Thoracic aorta (tissue), 2 donors: ENCODE results near the gene PTPRN2. TPM values are rescaled to one million over a fixed set of nuclear protein-coding genes. Genes with fewer than 3 reads are reported as not detected.
"Not testable (repeated sequence)": the region's sequence is repeated elsewhere in the genome, so short reads cannot be mapped to it uniquely, and the experiment has no call there.

Experiments
- ATAC-seq: fragments of 150-250 bp; one replicate; pipeline ENCODE4 v1.8.0; 2017; ENCODE audit warnings: low read depth; ENCODE audit not compliant: insufficient number of reproducible peaks, low FRiP score
- DNase-seq: peaks from one replicate; pipeline ENCODE4 v3.0.0-alpha.2; 2020; ENCODE audit warnings: low spot score
- H3K27ac ChIP-seq, 2 donors: fragments of 200-600 bp; sonication (generic); 1 replicate in 1 of 2; 2 replicates in 1 of 2; pipeline ENCODE4 v1.5.1; 2016; ENCODE audit warnings: mild to moderate bottlenecking in 2 of 2, moderate library complexity in 2 of 2
- H3K27me3 ChIP-seq: fragments of 200-600 bp; sonication (generic); replicated peaks from 2 replicates; pipeline ENCODE4 v1.6.0; 2016; ENCODE audit warnings: mild to moderate bottlenecking; ENCODE audit not compliant: insufficient read depth
- H3K36me3 ChIP-seq: fragments of 200-600 bp; sonication (generic); one replicate; pipeline ENCODE4 v1.5.1; 2016
- H3K4me1 ChIP-seq, 2 donors: fragments of 200-600 bp; sonication (generic); 1 replicate in 1 of 2; 2 replicates in 1 of 2; pipeline versions ENCODE4 v1.5.1 to v1.6.0; 2016; ENCODE audit warnings: low read depth in 2 of 2, mild to moderate bottlenecking in 1 of 2; ENCODE audit not compliant: control insufficient read depth in 1 of 2
- H3K4me3 ChIP-seq: fragments of 200-600 bp; sonication (generic); 2 replicates; pipeline ENCODE4 v1.5.1; 2016; ENCODE audit warnings: mild to moderate bottlenecking
- H3K9me3 ChIP-seq: fragments of 200-600 bp; sonication (generic); 2 replicates; pipeline ENCODE4 v1.5.1; 2016
- total RNA-seq, 2 donors: library from RNA; depleted of rRNA; stranded (reverse); fragments of >200 nt; gene quantifications; one replicate each; pipeline versions ENCODE4 v1.1.0 to v1.2.3, GENCODE V29; 2016
- TF ChIP-seq, protein P1 (sequence below): fragments of 200-600 bp; sonication (generic); IDR thresholded peaks from one replicate; pipeline ENCODE4 v1.5.1; 2019; ENCODE audit warnings: antibody characterized with exemption

Gene PTPRN2
- total RNA-seq, 2 donors from 2014 or later, result 2.2 to 3.1 TPM

DNA sequence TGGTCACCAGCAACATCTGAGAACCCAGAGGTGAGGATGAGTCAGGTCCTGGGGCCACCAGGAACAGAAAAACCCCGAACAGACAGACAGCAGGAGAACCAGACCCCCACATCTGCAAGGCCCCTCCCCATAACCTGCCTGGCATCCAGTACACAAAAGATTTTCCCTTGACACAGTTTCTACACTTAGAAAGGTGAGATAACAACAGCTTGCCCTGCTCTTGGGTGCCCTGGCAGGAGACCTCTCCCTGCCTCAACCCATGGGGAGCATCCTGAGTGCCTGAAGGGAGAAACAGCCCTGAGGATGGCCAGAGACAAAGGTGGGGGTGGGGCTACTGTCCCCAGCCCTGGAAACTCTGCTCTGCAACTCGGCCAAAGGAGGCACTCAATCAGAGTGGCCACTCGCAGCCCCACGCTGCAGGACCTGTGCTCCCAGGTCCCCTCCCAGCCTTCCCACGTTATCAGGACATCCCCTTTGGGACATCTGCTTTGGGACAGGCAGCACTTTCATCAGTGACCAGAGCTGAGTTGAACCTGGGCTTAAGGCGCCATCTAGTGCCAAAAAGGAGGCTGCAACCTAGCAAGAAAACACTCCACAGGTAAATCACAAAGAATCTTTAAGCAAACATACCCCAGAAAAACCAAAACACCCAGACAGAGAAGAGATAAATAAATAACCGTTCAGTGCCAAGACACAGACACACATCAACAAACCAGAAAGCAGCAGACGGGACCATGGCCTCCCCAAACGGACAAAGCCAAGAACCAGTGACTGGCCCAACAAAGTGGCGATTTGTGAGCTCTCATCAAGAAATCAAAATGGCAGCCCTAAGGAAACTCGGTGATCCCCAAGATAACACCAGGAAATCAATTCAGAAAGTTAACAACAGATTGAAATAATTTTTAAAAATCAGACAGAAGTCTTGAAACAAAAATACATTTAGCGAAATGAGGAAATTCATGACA is 233.7 kb downstream of the PTPRN2 start:
- DNase-seq (no peak), ATAC-seq (no peak)
- Histone ChIP-seq H3K4me3 (no peak overlapping the region), H3K27ac (no peak overlapping the region), H3K9me3 (no peaks in the 10 kb centered on the region), H3K4me1 (no peaks in the 10 kb centered on the region), H3K27me3 (no peaks in the 10 kb centered on the region), H3K36me3 (no peaks in the 10 kb centered on the region)
- TF ChIP-seq, protein P1, sequence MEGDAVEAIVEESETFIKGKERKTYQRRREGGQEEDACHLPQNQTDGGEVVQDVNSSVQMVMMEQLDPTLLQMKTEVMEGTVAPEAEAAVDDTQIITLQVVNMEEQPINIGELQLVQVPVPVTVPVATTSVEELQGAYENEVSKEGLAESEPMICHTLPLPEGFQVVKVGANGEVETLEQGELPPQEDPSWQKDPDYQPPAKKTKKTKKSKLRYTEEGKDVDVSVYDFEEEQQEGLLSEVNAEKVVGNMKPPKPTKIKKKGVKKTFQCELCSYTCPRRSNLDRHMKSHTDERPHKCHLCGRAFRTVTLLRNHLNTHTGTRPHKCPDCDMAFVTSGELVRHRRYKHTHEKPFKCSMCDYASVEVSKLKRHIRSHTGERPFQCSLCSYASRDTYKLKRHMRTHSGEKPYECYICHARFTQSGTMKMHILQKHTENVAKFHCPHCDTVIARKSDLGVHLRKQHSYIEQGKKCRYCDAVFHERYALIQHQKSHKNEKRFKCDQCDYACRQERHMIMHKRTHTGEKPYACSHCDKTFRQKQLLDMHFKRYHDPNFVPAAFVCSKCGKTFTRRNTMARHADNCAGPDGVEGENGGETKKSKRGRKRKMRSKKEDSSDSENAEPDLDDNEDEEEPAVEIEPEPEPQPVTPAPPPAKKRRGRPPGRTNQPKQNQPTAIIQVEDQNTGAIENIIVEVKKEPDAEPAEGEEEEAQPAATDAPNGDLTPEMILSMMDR, result no peak

DNA sequence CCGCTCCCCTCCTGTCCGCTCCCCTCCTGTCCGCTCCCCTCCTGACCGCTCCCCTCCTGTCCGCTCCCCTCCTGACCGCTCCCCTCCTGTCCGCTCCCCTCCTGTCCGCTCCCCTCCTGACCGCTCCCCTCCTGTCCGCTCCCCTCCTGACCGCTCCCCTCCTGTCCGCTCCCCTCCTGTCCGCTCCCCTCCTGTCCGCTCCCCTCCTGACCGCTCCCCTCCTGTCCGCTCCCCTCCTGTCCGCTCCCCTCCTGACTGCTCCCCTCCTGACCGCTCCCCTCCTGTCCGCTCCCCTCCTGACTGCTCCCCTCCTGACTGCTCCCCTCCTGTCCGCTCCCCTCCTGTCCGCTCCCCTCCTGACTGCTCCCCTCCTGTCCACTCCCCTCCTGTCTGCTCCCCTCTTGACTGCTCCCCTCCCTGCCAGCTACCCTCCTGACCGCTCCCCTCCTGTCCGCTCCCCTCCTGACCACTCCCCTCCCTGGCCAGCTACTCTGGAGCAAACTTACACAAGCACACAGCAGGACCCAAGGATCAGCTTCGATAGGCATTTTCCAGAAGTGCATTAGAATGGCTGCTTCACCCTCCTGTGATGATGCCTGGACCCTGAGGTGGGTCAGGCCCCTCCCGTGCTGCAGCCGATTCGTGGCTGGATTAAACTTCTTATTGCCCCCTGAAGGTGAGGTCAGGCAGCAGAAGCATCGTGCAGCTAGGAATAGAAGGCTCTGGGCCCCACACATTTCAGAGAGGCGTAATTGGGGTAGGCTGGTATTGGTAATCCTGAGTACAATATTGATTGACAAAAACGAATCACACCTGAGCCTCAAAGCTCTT is 235.5 kb downstream of the PTPRN2 start:
- H3K9me3 ChIP-seq, H3K27ac ChIP-seq, H3K4me3 ChIP-seq, H3K27me3 ChIP-seq, H3K36me3 ChIP-seq, H3K4me1 ChIP-seq, ATAC-seq, DNase-seq: not testable (repeated sequence)

DNA sequence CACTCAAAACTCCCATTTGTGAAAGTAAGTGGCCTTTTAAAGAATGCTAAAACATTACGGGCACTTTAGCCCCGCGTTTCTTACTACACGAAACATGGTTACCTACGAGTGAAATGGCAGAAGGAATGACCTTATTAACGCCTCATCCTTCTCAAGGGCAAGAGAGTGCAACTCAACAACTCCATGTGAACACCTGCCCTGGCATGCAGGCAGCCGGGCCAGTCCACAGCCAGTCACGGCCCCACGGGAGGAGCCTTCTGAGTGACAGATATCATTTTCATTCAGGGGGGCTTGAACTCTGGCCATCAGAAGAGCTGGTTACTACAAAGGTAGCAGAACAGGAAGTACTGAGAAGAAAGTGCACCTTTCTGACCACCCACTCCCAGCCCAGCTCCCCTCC is 236.1 kb downstream of the PTPRN2 start:
- ATAC-seq, result no peak
- H3K4me3 ChIP-seq, result no peak overlapping the region
- H3K27ac ChIP-seq, result no peak overlapping the region
- TF ChIP-seq, protein P1, result no peak
- H3K4me1 ChIP-seq, result no peaks in the 10 kb centered on the region
- DNase-seq, result no peak
- no peaks in the 10 kb centered on the region for H3K36me3 ChIP-seq
- H3K27me3 ChIP-seq, result no peaks in the 10 kb centered on the region
- H3K9me3 ChIP-seq, result no peaks in the 10 kb centered on the region

DNA sequence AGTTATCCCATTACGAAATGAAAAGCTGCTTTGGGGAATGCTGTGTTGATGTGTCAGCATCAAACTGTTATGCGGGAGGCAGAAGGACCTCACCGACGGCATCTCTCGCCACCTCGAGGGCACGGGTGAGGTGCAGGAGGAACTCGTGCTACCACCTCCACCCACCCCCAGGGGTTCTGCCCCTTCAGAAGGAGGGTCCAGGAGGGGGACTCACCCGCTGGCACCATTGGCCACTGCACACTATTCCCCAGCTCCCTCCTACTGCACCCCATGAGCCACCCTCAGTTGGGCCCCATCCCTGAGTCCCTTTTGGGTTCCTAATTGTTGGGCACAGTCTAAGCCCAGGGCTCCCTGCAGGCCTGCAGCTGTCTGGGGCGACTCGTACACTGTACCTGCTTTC is 236.6 kb downstream of the PTPRN2 start:
- no peaks in the 10 kb centered on the region for H3K27me3 ChIP-seq
- no peak for DNase-seq

DNA sequence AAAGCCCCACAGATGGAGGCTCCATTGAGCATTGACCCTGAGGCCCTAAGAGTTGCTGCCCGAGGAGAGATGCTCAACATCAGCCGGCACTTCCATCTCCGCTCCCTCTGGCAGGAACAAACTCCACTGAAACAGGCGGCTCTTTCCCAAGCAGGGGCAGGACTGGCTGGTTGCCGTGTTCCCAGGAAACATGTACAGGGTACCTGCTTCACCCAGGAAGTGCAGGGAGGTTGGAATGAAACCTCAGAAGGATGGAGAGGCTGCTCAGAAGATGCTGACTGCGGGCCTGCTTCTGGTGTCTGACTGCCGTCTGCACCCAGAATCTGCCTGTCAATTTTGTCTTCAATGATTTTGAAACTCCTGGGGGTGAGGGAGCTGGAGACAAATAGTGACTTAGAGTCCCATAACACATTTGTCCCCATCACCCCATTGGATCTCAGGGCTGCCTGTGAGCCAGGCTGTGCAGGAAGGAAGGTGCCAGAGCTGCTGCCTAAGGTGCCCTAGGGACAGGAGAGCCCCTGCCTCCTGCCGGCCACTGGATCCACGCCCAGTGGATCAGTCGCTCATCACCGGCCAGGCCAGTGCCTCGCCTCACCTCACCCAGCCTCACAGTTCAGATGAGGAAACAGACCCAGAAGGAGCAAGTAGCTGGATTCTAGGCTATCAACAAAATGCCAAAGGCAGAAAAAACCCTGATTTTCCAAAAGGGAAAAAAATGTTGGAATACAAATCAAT is 237.3 kb downstream of the PTPRN2 start:
- Histone ChIP-seq H3K4me1 (no peaks in the 10 kb centered on the region), H3K27ac (no peak overlapping the region), H3K9me3 (no peaks in the 10 kb centered on the region), H3K36me3 (no peaks in the 10 kb centered on the region), H3K4me3 (no peak overlapping the region), H3K27me3 (no peaks in the 10 kb centered on the region)
- DNase-seq (no peak), ATAC-seq (no peak)
- TF ChIP-seq, protein P1, result no peak

More for the DNA sequence above, 236.6 kb downstream of the PTPRN2 start:
- no peak overlapping the region for H3K27ac ChIP-seq
- H3K36me3 ChIP-seq, result no peaks in the 10 kb centered on the region
- no peaks in the 10 kb centered on the region for H3K4me1 ChIP-seq
- no peaks in the 10 kb centered on the region for H3K9me3 ChIP-seq
- ATAC-seq, result no peak
- TF ChIP-seq, protein P1, result no peak
- no peak overlapping the region for H3K4me3 ChIP-seq
